Prostate gland (tissue), 2 donors: Measurements from ENCODE around the gene TSSC4.

ENCODE experiments used
- POLR2AphosphoS5 ChIP-seq: sonication (generic); formaldehyde crosslinking; IDR thresholded peaks from one replicate; pipeline ENCODE4 v1.6.1; 2017; ENCODE audit warnings: antibody characterized with exemption
- TF ChIP-seq, protein P1 (sequence below), 4 experiments: fragments of 200-600 bp in 2 of 4; fragments of 450-650 bp in 2 of 4; sonication (generic) in 2 of 4; IDR thresholded peaks; 1 replicate in 3 of 4; 2 replicates in 1 of 4; pipeline ENCODE4 v1.5.1; 2016 to 2019; ENCODE audit warnings: antibody characterized with exemption in 4 of 4, mild to moderate bottlenecking in 2 of 4, moderate library complexity in 2 of 4

DNA sequence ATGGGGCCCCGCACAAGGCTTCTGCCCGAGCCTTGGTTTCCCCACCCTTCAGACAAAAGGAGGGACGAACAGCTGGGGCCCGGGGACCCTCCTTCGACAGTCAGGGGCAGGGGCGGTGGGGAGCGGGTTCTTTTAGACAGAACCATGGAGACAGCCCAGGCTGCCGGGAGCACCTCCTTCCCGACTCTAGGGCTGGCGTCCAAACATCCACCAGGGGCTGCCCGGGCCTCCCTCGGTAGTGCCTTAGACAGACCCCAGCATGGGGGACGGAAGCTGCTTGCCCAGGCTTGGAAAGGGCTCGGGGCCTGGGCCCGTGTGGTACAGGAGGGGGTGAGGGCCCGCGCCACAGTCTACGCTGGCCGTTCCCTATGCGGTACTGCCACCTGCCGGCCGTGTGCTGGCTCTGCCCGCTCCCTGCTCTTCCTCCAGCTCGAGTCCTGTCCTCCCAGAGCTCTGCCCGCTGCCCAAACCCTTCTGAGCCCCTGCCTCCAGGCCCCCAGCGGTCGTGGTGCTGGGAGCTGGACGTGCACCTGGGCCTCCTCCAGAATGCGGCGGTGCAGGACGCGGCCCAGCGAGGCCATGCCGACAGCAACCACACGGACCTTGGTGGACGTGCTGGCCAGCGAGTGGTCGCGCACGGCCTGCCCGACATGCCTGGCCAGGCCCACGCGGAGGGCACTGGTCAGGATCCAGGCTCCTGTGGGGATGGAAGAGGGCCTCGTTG is 20.1 kb downstream of the TSSC4 start:
- TF ChIP-seq, protein P1, sequence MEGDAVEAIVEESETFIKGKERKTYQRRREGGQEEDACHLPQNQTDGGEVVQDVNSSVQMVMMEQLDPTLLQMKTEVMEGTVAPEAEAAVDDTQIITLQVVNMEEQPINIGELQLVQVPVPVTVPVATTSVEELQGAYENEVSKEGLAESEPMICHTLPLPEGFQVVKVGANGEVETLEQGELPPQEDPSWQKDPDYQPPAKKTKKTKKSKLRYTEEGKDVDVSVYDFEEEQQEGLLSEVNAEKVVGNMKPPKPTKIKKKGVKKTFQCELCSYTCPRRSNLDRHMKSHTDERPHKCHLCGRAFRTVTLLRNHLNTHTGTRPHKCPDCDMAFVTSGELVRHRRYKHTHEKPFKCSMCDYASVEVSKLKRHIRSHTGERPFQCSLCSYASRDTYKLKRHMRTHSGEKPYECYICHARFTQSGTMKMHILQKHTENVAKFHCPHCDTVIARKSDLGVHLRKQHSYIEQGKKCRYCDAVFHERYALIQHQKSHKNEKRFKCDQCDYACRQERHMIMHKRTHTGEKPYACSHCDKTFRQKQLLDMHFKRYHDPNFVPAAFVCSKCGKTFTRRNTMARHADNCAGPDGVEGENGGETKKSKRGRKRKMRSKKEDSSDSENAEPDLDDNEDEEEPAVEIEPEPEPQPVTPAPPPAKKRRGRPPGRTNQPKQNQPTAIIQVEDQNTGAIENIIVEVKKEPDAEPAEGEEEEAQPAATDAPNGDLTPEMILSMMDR (IDR thresholded peaks at IDR 0.05): peak; percentile 80 to 97 (median 91)
- peak; percentile 14 for TF ChIP-seq POLR2AphosphoS5
